Measurements from ENCODE around the gene AGER. TPM values are rescaled to one million over a fixed set of nuclear protein-coding genes. Genes with fewer than 3 reads are reported as not detected.

The AGER gene
- total and polyA plus RNA-seq, 4 donors, result 0.79 to 22.1 (median 10.8) TPM

DNA sequence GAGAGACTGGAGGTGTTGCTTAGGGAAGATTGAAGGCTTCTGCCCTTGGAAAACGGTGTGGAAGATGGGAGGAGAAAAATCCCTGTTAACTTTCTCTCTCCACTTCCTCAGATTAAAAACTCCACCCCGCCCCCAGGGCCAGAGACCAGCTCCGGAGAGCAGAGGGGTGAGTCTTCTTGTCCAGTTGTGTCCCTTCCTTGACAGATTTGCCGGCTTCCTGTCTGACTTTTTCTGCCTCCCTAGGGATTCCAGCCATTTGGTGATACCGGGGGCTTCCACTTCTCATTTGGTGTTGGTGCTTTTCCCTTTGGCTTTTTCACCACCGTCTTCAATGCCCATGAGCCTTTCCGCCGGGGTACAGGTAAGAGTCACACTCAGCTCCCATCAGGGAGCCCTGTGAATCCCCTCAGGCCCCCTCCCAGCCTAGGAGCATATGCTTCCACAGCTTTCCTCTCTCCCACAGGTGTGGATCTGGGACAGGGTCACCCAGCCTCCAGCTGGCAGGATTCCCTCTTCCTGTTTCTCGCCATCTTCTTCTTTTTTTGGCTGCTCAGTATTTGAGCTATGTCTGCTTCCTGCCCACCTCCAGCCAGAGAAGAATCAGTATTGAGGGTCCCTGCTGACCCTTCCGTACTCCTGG, 4.2 kb downstream of the AGER start:
- WGBS (ENCODE audit: insufficient coverage), result 94% methylated on average over 7 of the region's 10 CpGs
- no peak for DNase-seq (ENCODE audit: low read depth in 4 of 6, low spot score in 6 of 6)
- peaks cover 27% of the 10 kb centered on the region for H3K4me1 ChIP-seq (ENCODE audit: control insufficient read depth, insufficient read depth, low read length)
- no peak overlapping the region for H3K4me3 ChIP-seq (ENCODE audit: low read depth, low read length)
- H3K36me3 ChIP-seq (ENCODE audit: control insufficient read depth, insufficient read depth, low read length), result peaks cover 41% of the 10 kb centered on the region
- H3K27me3 ChIP-seq (ENCODE audit: control insufficient read depth, insufficient read depth, low read length), result no peaks in the 10 kb centered on the region
- H3K27ac ChIP-seq (ENCODE audit: low read depth, low read length), result no peak overlapping the region
- H3K9me3 ChIP-seq (ENCODE audit: control insufficient read depth, insufficient read depth, low read length), result no peaks in the 10 kb centered on the region

DNA sequence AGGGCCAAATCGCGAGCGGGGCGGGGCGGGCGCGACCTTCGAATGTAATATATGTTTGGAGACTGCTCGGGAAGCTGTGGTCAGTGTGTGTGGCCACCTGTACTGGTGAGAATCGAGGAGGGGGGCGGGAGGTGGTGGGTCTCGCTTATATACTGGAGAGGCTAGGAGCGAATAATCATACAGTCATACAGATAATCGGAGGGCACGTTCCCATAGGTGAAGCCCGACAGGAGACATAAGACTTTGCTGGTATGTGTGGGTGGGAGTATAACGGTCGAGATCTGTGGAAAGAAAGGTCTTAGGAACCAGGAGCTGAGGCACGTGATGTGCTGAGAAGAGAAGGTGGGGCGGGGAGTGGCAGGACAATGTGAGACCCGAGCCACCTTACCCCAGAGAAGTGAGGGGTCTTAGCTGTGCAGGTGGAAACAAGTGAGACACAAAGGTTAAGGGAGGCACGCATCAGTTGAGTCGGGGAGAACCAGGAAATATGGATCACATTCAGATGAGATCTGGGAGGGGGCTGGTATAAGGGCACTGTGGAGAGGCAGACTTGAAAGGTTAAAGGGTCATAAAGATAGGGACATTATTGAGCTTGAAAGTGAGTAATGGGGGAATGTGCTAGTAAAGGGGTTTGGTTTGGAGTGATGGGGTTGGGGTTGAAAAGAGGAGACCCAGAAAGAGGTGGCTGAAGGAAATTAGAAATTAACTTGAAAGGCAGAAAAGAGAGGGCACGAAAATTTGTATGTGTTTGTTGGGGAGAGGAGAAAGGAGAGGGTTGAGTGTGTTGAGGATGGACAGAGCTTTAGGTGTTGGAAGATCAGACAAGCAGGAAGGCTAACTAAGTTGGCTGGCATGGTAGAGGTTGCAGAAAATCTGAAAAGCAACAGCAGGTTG, 5.3 kb downstream of the AGER start:
- DNase-seq (ENCODE audit: low read depth in 4 of 6, low spot score in 6 of 6), result no peak
- Histone ChIP-seq H3K9me3 (ENCODE audit: control insufficient read depth, insufficient read depth, low read length) (no peaks in the 10 kb centered on the region), H3K27ac (ENCODE audit: low read depth, low read length) (peak overlapping the region; percentile 100), H3K4me1 (ENCODE audit: control insufficient read depth, insufficient read depth, low read length) (peaks cover 27% of the 10 kb centered on the region), H3K36me3 (ENCODE audit: control insufficient read depth, insufficient read depth, low read length) (peaks cover 35% of the 10 kb centered on the region), H3K4me3 (ENCODE audit: low read depth, low read length) (peak overlapping the region; percentile 98), H3K27me3 (ENCODE audit: control insufficient read depth, insufficient read depth, low read length) (no peaks in the 10 kb centered on the region)
- 5% methylated on average over 15 of the region's 24 CpGs for WGBS (ENCODE audit: insufficient coverage)

DNA sequence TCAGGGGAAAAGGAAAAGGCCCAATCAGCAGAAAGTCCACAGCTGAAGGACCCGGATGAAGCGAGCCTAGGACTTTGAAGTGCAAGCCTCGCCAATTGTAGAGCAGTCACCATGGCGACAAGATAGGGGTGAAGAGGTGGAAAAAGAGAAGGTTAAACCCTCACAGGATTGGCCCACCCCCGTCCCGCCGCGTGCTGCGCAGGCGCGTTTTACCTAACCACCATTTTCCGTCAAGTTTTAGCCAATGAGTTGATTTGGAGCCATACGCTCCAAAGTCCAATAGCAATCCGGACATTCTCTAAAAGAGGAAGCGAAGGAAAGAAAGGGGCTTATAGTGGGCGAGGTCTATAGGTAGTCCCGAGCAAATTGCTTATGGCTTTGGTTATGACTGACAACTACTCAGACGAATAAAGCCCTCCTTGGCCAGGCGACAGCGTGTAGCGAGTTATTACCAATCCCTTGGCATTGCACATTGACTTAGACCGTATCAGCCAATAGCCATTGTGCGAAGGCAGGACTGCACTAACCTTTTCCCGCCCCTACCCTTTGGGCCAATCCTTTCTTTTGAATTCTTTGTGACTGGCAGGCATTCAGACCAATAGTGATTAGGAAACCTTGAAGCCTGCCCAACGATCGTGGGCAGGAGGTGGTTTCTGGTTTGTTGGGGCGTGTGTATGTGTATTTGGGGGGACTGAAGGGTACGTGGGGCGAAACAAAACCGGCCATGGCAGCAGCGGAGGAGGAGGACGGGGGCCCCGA, 6.1 kb downstream of the AGER start, which contains the start of gene RNF5:
RNF5 (plus strand) TSS at position 618 of the 759 bp plus-strand sequence; CDS start at position 725, 107 bp downstream.
- Histone ChIP-seq H3K4me1 (ENCODE audit: control insufficient read depth, insufficient read depth, low read length) (peaks cover 27% of the 10 kb centered on the region), H3K36me3 (ENCODE audit: control insufficient read depth, insufficient read depth, low read length) (peaks cover 27% of the 10 kb centered on the region), H3K9me3 (ENCODE audit: control insufficient read depth, insufficient read depth, low read length) (no peaks in the 10 kb centered on the region), H3K27ac (ENCODE audit: low read depth, low read length) (peak within 1 kb of the TSS; percentile 100), H3K4me3 (ENCODE audit: low read depth, low read length) (peak within 1 kb of the TSS; percentile 98), H3K27me3 (ENCODE audit: control insufficient read depth, insufficient read depth, low read length) (no peaks in the 10 kb centered on the region)
- WGBS (ENCODE audit: insufficient coverage), result 1% methylated on average over 20 of the region's 33 CpGs
- DNase-seq (ENCODE audit: low read depth in 4 of 6, low spot score in 6 of 6), result peak; percentile 99 to 100 (median 100)

DNA sequence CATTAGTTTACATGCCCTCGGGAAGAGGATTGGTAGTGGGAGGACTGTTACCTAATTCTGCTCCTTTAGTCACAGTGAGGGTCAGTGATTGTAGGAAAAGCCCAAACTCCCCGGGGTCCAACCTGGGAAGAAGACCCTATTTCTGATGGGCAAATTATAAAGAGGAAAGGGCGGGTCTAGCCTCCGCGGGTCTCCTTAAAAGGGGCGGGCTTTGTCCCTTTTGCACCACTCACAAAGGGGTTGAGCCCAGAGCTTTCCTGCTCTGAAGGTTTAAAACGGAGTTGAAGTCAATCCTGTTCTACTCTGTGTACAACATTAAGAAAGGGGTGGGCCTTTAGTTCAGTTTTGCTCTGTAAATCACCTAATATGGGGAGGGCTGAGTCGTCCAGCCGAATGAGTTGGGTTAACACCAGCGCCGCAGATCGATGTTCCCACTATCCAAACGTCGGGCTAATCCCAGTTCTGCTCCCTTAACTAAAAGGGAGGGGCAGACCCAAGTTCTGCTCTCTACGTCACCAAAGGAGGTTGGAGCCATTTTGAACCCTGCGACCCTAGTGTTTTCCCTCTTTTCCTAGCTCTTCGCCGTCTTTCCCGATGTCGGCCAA, 6.8 kb downstream of the AGER start:
- Histone ChIP-seq H3K27ac (ENCODE audit: low read depth, low read length) (peak overlapping the region; percentile 100), H3K36me3 (ENCODE audit: control insufficient read depth, insufficient read depth, low read length) (peaks cover 20% of the 10 kb centered on the region), H3K27me3 (ENCODE audit: control insufficient read depth, insufficient read depth, low read length) (no peaks in the 10 kb centered on the region), H3K4me3 (ENCODE audit: low read depth, low read length) (peak overlapping the region; percentile 98), H3K4me1 (ENCODE audit: control insufficient read depth, insufficient read depth, low read length) (peaks cover 27% of the 10 kb centered on the region), H3K9me3 (ENCODE audit: control insufficient read depth, insufficient read depth, low read length) (no peaks in the 10 kb centered on the region)
- WGBS (ENCODE audit: insufficient coverage), result 1% methylated on average over 20 of the region's 20 CpGs
- DNase-seq (ENCODE audit: low read depth in 4 of 6, low spot score in 6 of 6), result no peak

DNA sequence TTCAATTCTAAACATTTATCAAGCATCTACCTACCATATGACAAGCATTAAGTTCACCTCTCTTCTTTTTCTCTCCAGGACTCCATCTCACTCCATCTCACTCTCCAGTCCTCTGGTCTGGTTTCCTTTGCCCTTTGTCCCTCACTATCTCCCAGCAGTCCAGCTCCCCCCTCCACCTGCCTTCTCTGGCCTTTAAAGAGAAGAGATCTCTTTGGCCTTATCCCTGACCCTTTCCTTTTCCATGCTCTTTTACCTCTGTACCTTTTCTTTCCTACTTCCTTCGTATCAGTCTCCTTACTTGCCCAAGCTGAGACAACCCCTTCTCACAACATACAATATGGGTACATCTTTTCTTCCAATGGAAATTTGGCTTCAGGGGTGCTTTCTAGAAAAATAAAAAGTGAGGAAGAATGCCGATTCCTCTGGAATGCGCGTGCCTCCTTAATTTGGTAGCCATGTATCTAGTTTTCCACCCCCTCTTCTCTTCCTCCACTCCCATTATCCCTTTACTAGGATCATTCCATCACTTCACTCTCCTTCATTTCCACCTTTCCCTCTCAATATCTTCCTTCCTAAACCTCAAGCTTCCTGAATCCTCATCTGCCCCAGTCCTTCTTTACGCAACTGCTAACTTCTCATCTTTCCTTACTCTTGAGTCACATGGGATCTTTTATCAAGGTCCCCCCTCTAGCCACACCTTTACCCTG, 7.4 kb downstream of the AGER start:
- WGBS (ENCODE audit: insufficient coverage), result 0% methylated on average over 1 of the region's 5 CpGs
- Histone ChIP-seq H3K36me3 (ENCODE audit: control insufficient read depth, insufficient read depth, low read length) (peaks cover 13% of the 10 kb centered on the region), H3K27me3 (ENCODE audit: control insufficient read depth, insufficient read depth, low read length) (no peaks in the 10 kb centered on the region), H3K27ac (ENCODE audit: low read depth, low read length) (peak overlapping the region; percentile 100), H3K9me3 (ENCODE audit: control insufficient read depth, insufficient read depth, low read length) (no peaks in the 10 kb centered on the region), H3K4me3 (ENCODE audit: low read depth, low read length) (peak overlapping the region; percentile 98), H3K4me1 (ENCODE audit: control insufficient read depth, insufficient read depth, low read length) (peaks cover 23% of the 10 kb centered on the region)
- no peak for DNase-seq (ENCODE audit: low read depth in 4 of 6, low spot score in 6 of 6)

DNA sequence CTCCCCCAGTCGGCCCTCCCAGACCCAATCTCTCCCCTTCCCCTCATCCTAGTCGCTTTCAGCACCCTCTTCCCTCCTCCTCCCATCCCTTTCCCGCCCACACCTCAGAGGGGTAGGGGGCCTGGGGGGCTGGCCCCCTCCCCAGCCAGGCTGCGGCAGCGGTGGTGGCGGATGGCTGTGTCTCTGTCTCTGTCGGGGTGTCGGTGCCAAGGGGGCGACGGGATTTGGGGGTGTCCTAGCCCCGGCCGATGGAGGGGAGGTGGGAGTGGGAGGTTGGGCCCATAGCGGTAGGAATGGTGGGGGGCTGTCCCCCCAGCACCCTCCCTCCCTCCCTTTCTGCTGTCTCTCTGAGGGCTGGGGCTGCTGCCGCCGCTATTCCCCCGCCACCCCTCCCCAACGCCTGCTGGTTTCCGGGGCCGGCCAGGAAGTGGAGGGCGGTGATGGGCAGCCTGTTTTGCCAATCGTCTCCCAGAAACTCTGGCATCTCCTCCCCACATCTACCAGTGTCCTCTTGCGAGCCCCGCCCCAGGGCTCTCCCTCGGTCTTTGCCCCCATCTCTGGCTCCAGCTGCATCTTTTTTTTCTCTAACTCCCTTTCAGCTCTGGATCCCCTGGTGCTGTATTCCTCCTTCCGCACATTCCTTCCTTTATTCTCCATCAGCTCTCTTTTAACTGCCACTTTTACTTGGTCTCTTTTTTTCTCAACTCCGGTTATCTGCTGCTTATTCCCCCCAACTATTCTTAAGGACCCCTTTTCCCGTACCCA, 8.2 kb downstream of the AGER start, which contains the start of gene AGPAT1:
AGPAT1 (minus strand) TSS at position 374 of the 765 bp plus-strand sequence. CDS start 4,588 bp downstream, outside the sequence.
- Histone ChIP-seq H3K9me3 (ENCODE audit: control insufficient read depth, insufficient read depth, low read length) (no peaks in the 10 kb centered on the region), H3K4me1 (ENCODE audit: control insufficient read depth, insufficient read depth, low read length) (peaks cover 23% of the 10 kb centered on the region), H3K4me3 (ENCODE audit: low read depth, low read length) (peak within 1 kb of the TSS; percentile 98), H3K27me3 (ENCODE audit: control insufficient read depth, insufficient read depth, low read length) (no peaks in the 10 kb centered on the region), H3K27ac (ENCODE audit: low read depth, low read length) (peak within 1 kb of the TSS; percentile 100), H3K36me3 (ENCODE audit: control insufficient read depth, insufficient read depth, low read length) (peaks cover 14% of the 10 kb centered on the region)
- WGBS (ENCODE audit: insufficient coverage), result 0% methylated on average over 15 of the region's 27 CpGs
- peak; percentile 92 to 99 (median 97) for DNase-seq (ENCODE audit: low read depth in 4 of 6, low spot score in 6 of 6)

DNA sequence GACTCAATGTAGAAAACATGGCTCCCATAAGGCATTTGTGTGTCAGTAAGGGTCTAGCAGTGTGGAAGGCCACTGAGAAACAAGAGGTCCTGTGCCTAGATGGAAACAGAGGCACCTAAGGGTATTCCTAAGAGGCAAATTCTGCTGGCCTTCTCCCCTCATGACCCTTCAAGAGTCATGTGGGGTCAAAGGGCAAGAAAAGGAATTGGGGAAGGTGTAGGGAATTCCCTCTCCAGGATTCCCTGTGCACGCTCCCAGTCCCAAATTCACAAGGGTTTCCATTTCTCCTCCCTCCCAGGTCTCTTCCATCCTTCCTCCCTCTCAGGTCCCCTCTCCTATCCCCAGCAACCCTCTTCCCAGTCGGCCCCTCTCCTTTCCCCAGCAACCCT, 8.7 kb downstream of the AGER start:
- H3K9me3 ChIP-seq (ENCODE audit: control insufficient read depth, insufficient read depth, low read length), result no peaks in the 10 kb centered on the region
- H3K4me3 ChIP-seq (ENCODE audit: low read depth, low read length), result peak overlapping the region; percentile 98
- H3K27ac ChIP-seq (ENCODE audit: low read depth, low read length), result peak overlapping the region; percentile 86
- peak in 1 of 6 donors; percentile 7 for DNase-seq (ENCODE audit: low read depth in 4 of 6, low spot score in 6 of 6)
- H3K27me3 ChIP-seq (ENCODE audit: control insufficient read depth, insufficient read depth, low read length), result no peaks in the 10 kb centered on the region
- peaks cover 18% of the 10 kb centered on the region for H3K36me3 ChIP-seq (ENCODE audit: control insufficient read depth, insufficient read depth, low read length)
- H3K4me1 ChIP-seq (ENCODE audit: control insufficient read depth, insufficient read depth, low read length), result peaks cover 23% of the 10 kb centered on the region
- WGBS (ENCODE audit: insufficient coverage), result 0% methylated on average over 2 of the region's 2 CpGs

DNA sequence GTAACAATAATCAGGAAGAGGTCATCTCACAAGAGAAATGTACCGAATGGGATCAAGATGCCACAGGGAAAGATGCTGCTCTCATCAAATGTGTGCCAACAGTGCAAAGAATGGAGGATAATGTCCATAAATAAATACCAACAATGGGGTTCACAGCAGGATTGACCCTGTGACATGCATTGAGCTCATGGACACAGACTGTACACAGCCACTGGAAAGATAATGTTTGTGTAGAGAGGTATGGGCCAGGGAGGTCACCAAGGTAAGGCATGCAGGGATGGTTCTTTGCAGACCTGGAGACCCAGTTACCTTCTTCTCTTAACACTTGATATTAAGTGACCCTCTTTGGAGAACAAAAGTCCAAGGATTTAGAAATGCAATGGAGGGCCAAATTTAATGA, 9.6 kb downstream of the AGER start:
- Histone ChIP-seq H3K9me3 (ENCODE audit: control insufficient read depth, insufficient read depth, low read length) (no peaks in the 10 kb centered on the region), H3K27ac (ENCODE audit: low read depth, low read length) (no peak overlapping the region), H3K36me3 (ENCODE audit: control insufficient read depth, insufficient read depth, low read length) (peaks cover 21% of the 10 kb centered on the region), H3K4me3 (ENCODE audit: low read depth, low read length) (no peak overlapping the region), H3K27me3 (ENCODE audit: control insufficient read depth, insufficient read depth, low read length) (no peaks in the 10 kb centered on the region), H3K4me1 (ENCODE audit: control insufficient read depth, insufficient read depth, low read length) (peaks cover 22% of the 10 kb centered on the region)
- no peak for DNase-seq (ENCODE audit: low read depth in 4 of 6, low spot score in 6 of 6)
- WGBS (ENCODE audit: insufficient coverage), result 57% methylated on average over 1 of the region's 1 CpG
